K562 (cell line): ENCODE measurements around the gene XIRP1. TPM values are rescaled to one million over a fixed set of nuclear protein-coding genes. Genes with fewer than 3 reads are reported as not detected.

ENCODE experiments used
- ATAC-seq: fragments of 200-7000 bp; cut with Tn5 transposase; 3 replicates; pipeline ENCODE4 v1.9.1; 2020; ENCODE audit warnings: moderate library complexity
- BruUV-seq: library from RNA; stranded (reverse); fragments of 400-500 nt; replicated peaks from 2 replicates; lab custom pipeline; 2021; lab: Mats Ljungman, UMichigan
- CTCF ChIA-PET: fragments of 300-600 bp; formaldehyde crosslinking; extraction: SDS; loops from one replicate; lab custom pipeline; 2021; ENCODE audit warnings: low intra/inter-chr PET ratio; lab: Yijun Ruan, JAX
- POLR2A ChIA-PET: fragments of 300-600, 350-650 bp; sonication (Branson Sonifier 250); formaldehyde crosslinking; extraction: SDS; loops from one replicate; lab custom pipeline; 2021; ENCODE audit warnings: antibody characterized with exemption, inconsistent platforms; lab: Yijun Ruan, JAX
- DNase-seq, 4 experiments: peaks; one replicate each; pipeline versions ENCODE4 v3.0.0 to v3.0.0-alpha.2; 2011 to 2018; ENCODE audit warnings: low spot score in 3 of 4, mixed read lengths in 3 of 4; ENCODE audit errors: extremely low read depth in 1 of 4
- FAIRE-seq: peaks from 2 replicates; lab custom pipeline; 2011; peaks lifted over from hg19 to GRCh38; lab: Jason Lieb, UNC
- H2AFZ ChIP-seq: 2 replicates; pipeline ENCODE4 v1.6.0; 2011; ENCODE audit warnings: low read depth, low read length, control low read depth, inconsistent platforms
- H3K27ac ChIP-seq: fragments of 200-600 bp; 3 replicates; pipeline ENCODE4 v1.8.0; 2011; ENCODE audit warnings: low read depth, mild to moderate bottlenecking, control low read depth, inconsistent platforms, low read length, moderate library complexity, mixed read lengths; ENCODE audit errors: extremely low read depth
- H3K27me3 ChIP-seq, 2 experiments: fragments of 300-600 bp in 1 of 2; 2 replicates in 1 of 2; 3 replicates in 1 of 2; pipeline versions ENCODE4 v1.6.0 to v1.8.0; 2011; ENCODE audit warnings: inconsistent platforms in 2 of 2, low read length in 2 of 2, mild to moderate bottlenecking in 1 of 2, mixed read lengths in 1 of 2, moderate library complexity in 1 of 2; ENCODE audit not compliant: control insufficient read depth in 2 of 2, insufficient read depth in 2 of 2
- H3K36me3 ChIP-seq: fragments of 300-600 bp; 3 replicates; pipeline ENCODE4 v1.8.0; 2011; ENCODE audit warnings: mild to moderate bottlenecking, low read length, inconsistent platforms; ENCODE audit not compliant: control insufficient read depth, insufficient read depth
- H3K4me1 ChIP-seq, 2 experiments: fragments of 200-600 bp in 1 of 2; replicated peaks in 1 of 2; 2 replicates in 1 of 2; 3 replicates in 1 of 2; pipeline versions ENCODE4 v1.5.1 to v1.8.0; 2011; ENCODE audit warnings: inconsistent platforms in 2 of 2, low read length in 2 of 2, mild to moderate bottlenecking in 1 of 2, mixed read lengths in 1 of 2, moderate library complexity in 1 of 2; ENCODE audit not compliant: control insufficient read depth in 2 of 2, insufficient read depth in 2 of 2
- H3K4me2 ChIP-seq: 2 replicates; pipeline ENCODE4 v1.6.1; 2011; ENCODE audit warnings: low read length, control low read depth, inconsistent platforms, mixed read lengths; ENCODE audit not compliant: insufficient read depth
- H3K4me3 ChIP-seq: fragments of 200-600 bp; sonication (generic), shearing (Covaris generic); 2 replicates; pipeline ENCODE4 v1.5.1; 2016; ENCODE audit warnings: control low read depth, inconsistent platforms
- H3K79me2 ChIP-seq: fragments of 200-600 bp; 3 replicates; pipeline ENCODE4 v1.8.0; 2011; ENCODE audit warnings: low read length, inconsistent platforms; ENCODE audit not compliant: control insufficient read depth, insufficient read depth
- H3K9ac ChIP-seq, 2 experiments: 2 replicates each; pipeline versions ENCODE4 v1.6.0 to v1.6.1; 2011; ENCODE audit warnings: low read depth in 2 of 2, low read length in 2 of 2, control low read depth in 1 of 2, inconsistent platforms in 1 of 2, mild to moderate bottlenecking in 1 of 2, mixed read lengths in 1 of 2; ENCODE audit not compliant: insufficient read depth in 1 of 2
- H3K9me1 ChIP-seq: one replicate; pipeline ENCODE4 v1.6.0; 2011; ENCODE audit warnings: inconsistent platforms, mild to moderate bottlenecking, low read length, moderate library complexity; ENCODE audit not compliant: control insufficient read depth, insufficient read depth
- H3K9me3 ChIP-seq: replicated peaks from 2 replicates; pipeline ENCODE4 v1.5.1; 2011; ENCODE audit warnings: low read depth, low read length, inconsistent platforms; ENCODE audit not compliant: control insufficient read depth, insufficient read depth
- H4K20me1 ChIP-seq: replicated peaks from 2 replicates; pipeline ENCODE4 v1.6.1; 2011; ENCODE audit warnings: low read length, inconsistent platforms, mixed read lengths; ENCODE audit not compliant: control insufficient read depth, insufficient read depth
- CEBPG ChIP-seq, 3 experiments: fragments of 200-800 bp in 1 of 3; sonication (Bioruptor generic) in 1 of 3; sonication (generic) in 1 of 3; formaldehyde crosslinking in 1 of 3; IDR thresholded peaks in 2 of 3; conservative IDR thresholded peaks in 1 of 3; 2 replicates each; pipeline versions ENCODE4 v1.6.1 to v1.8.0; 2016 to 2022; ENCODE audit warnings: missing compliant biosample characterization in 2 of 3, missing genetic modification characterization in 2 of 3, mild to moderate bottlenecking in 1 of 3, missing genetic modification reagents in 1 of 3
- ELF1 ChIP-seq: fragments of 200-800 bp; sonication (Bioruptor generic); IDR thresholded peaks from 2 replicates; pipeline ENCODE4 v1.6.1; 2016; ENCODE audit warnings: missing genetic modification characterization, missing compliant biosample characterization
- NR2C2 ChIP-seq, 2 experiments: fragments of 200-800 bp in 1 of 2; sonication (Bioruptor generic) in 1 of 2; sonication (generic) in 1 of 2; formaldehyde crosslinking in 1 of 2; IDR thresholded peaks; 2 replicates each; pipeline versions ENCODE4 v1.6.1 to v1.8.0; 2016 to 2022; ENCODE audit warnings: mild to moderate bottlenecking in 1 of 2, missing compliant biosample characterization in 1 of 2, missing genetic modification characterization in 1 of 2, missing genetic modification reagents in 1 of 2
- PRMT5 ChIP-seq: sonication (generic); formaldehyde crosslinking; IDR thresholded peaks from 2 replicates; pipeline ENCODE4 v1.5.0; 2020; ENCODE audit warnings: missing genetic modification reagents
- PYGO2 ChIP-seq: fragments of 450-650 bp; IDR thresholded peaks from 2 replicates; pipeline ENCODE4 v1.6.1; 2016; ENCODE audit warnings: mild to moderate bottlenecking, missing genetic modification characterization, moderate library complexity, missing compliant biosample characterization
- SP1 ChIP-seq: sonication (generic); formaldehyde crosslinking; IDR thresholded peaks from 2 replicates; pipeline ENCODE4 v1.8.1; 2022; ENCODE audit warnings: mild to moderate bottlenecking, missing genetic modification reagents
- TOE1 ChIP-seq, 2 experiments: fragments of 450-650 bp in 1 of 2; sonication (generic) in 1 of 2; formaldehyde crosslinking in 1 of 2; IDR thresholded peaks; 2 replicates each; pipeline versions ENCODE4 v1.7.1 to v1.8.0; 2016 to 2022; ENCODE audit warnings: borderline replicate concordance in 2 of 2, mild to moderate bottlenecking in 2 of 2, antibody characterized with exemption in 1 of 2, inconsistent platforms in 1 of 2, low read depth in 1 of 2, missing genetic modification reagents in 1 of 2, moderate library complexity in 1 of 2
- ZNF121 ChIP-seq: sonication (generic); formaldehyde crosslinking; conservative IDR thresholded peaks from 2 replicates; pipeline ENCODE4 v1.8.0; 2022; ENCODE audit warnings: missing genetic modification reagents
- WGBS: fragments of 100-300 bp; shearing (Covaris generic); methylation state at CpG from one replicate; pipeline ENCODE4 v1.1.6; 2016; ENCODE audit warnings: low coverage, mixed read lengths; ENCODE audit not compliant: insufficient coverage; ENCODE audit errors: missing lambda C conversion rate; 5-methylcytosine and 5-hydroxymethylcytosine counted together
- in situ Hi-C: fragments of 300-500 bp; cut with MboI; formaldehyde crosslinking; loops from 4 replicates; pipeline ENCODE4 v1.15.0; 2018; ENCODE audit warnings: inconsistent platforms, mixed read lengths
- intact Hi-C: fragments of 100-400 bp; cut with micrococcal nuclease; formaldehyde crosslinking; loops from 2 replicates; pipeline ENCODE4 v1.14.2; 2022
- polyA plus RNA-seq, 8 experiments: library from polyadenylated mRNA; depleted of rRNA in 4 of 8; stranded (reverse) in 5 of 8; unstranded in 3 of 8; fragments of >200 nt; fragmentation: Nextera tagmentation in 2 of 8; fragmentation: Illumina TruSeq in 1 of 8; extraction: Ambion mirVana in 2 of 8; extraction: Trizol in 1 of 8; gene quantifications; 2 replicates each; pipeline versions ENCODE4 v1.2.1 to v1.2.3, GENCODE V29; 2011 to 2014; ENCODE audit warnings: inconsistent platforms in 1 of 8, missing spikeins in 1 of 8
- total RNA-seq, 7 experiments: library from RNA; depleted of rRNA in 6 of 7; stranded (reverse); fragments of >200 nt in 6 of 7; fragmentation: Illumina TruSeq in 2 of 7; extraction: Trizol in 2 of 7; gene quantifications; 2 replicates each; pipeline versions ENCODE4 v1.2.1 to v1.2.3, GENCODE V29; 2011 to 2021; ENCODE audit warnings: low replicate concordance in 1 of 7
- TF ChIP-seq, protein P1 (sequence below): IDR thresholded peaks from 2 replicates; pipeline ENCODE4 v1.6.1; 2014; ENCODE audit warnings: antibody characterized with exemption
- TF ChIP-seq, protein P2 (sequence below): sonication (generic); formaldehyde crosslinking; IDR thresholded peaks from 2 replicates; pipeline ENCODE4 v1.8.0; 2022; ENCODE audit warnings: mild to moderate bottlenecking, missing genetic modification reagents
- TF ChIP-seq, protein P3 (sequence below): sonication (generic); formaldehyde crosslinking; IDR thresholded peaks from 2 replicates; pipeline ENCODE4 v1.8.1; 2023; ENCODE audit warnings: mild to moderate bottlenecking, missing genetic modification reagents

The XIRP1 gene
- total and polyA plus RNA-seq, 9 of the 15 experiments (the other 6 are each of a cell fraction or from before 2014, with no cell fraction given) = 0.03 to 0.27 (median 0.08) TPM; not detected in 3

DNA sequence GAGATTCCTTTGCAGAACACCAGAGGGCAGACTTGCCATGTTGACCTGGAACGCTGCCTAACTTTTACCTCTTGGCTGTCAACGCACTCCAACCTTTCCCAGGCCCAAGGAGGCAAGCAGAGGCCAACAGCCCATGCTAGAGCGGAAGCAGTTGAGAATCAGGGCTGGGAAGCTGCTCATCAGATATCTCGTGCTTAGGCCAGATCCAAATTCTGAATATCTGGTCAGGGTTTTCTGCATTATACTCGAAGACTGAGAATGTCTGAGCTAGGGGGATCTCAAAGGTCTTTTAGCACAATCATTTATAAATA is 2.5 kb downstream of the XIRP1 start (continued):
- no peak for TF ChIP-seq PRMT5 (CRISPR knock-in tag)

DNA sequence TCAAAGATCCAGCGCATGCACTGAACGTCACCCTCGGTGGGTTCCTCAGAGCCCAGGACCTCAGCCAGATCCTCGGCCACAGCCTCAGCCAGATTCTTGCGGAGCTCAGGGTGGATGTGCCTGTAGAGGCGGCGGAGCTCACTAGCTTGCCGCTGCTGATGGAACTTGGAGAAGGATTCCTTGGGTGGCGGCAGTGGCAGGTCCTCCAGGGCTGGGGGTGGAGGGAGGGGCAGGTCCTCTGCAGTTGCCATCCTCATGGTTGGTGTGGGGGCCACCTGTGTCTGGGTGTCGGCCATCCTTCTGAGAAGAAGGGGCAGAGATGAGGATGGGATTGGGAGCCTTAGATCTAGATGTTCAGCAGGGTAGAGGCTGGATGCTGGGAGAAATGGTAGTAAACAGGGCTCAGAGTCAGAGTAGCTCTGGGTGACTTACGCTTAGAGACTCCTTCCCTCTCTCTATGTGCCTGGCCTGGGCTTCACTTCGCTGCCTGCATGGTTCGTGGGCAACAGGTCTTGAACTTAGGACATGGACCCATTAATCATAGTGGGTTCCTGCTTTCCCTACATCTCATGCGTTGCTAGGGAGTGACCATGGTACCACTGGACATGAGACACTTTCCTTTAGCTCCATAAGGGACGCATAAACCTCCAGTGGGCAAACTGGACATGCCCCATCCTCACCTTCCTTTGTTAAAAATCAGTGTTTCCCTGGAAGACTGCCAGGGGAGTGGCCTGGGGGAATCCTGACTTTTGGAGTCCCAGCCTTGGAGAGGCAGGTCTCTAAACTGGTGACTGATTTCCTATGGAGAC is 3.0 kb downstream of the XIRP1 start:
- no peak overlapping the region for H3K4me2 ChIP-seq
- no peak overlapping the region for H3K4me3 ChIP-seq
- H3K79me2 ChIP-seq = no peaks in the 10 kb centered on the region
- H3K27me3 ChIP-seq = peaks cover 11 to 23% of the 10 kb centered on the region in 2 experiments; a peak in 4 of 5 replicates
- no peak overlapping the region for H3K27ac ChIP-seq
- BruUV-seq = no TSS peak
- POLR2A ChIA-PET = interaction anchor here (0.7 to 4.1 kb wide), 6 partner anchors 11 to 162 kb away, joined by 3 to 17 read pairs (median 4); no protein-coding TSS in a partner anchor
- H3K4me1 ChIP-seq = peaks cover 0 to 31% of the 10 kb centered on the region in 2 experiments; a peak in 2 of 5 replicates
- TF ChIP-seq TOE1 (IDR thresholded peaks at IDR 0.05; ENCODE audit: borderline replicate concordance) = no peak
- peak; percentile 73; the same call in 1 of the 2 replicates for TF ChIP-seq TOE1 (CRISPR knock-in tag; IDR thresholded peaks at IDR 0.05; ENCODE audit: borderline replicate concordance, low read depth)
- peak; percentile 58; the same call in 1 of the 2 replicates for TF ChIP-seq SP1
- 0 out of 2 replicates have a peak, but pooled peaks have one; percentile 22 for TF ChIP-seq NR2C2 (CRISPR knock-in tag; IDR thresholded peaks at IDR 0.05)
- TF ChIP-seq NR2C2 (tag; IDR thresholded peaks at IDR 0.05) = no peak
- TF ChIP-seq, protein P1, sequence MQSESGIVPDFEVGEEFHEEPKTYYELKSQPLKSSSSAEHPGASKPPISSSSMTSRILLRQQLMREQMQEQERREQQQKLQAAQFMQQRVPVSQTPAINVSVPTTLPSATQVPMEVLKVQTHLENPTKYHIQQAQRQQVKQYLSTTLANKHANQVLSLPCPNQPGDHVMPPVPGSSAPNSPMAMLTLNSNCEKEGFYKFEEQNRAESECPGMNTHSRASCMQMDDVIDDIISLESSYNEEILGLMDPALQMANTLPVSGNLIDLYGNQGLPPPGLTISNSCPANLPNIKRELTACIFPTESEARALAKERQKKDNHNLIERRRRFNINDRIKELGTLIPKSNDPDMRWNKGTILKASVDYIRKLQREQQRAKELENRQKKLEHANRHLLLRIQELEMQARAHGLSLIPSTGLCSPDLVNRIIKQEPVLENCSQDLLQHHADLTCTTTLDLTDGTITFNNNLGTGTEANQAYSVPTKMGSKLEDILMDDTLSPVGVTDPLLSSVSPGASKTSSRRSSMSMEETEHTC = no peak
- 0 out of 2 replicates have a peak, but pooled peaks have one; percentile 11 for TF ChIP-seq ELF1 (tag)
- no peak for TF ChIP-seq ZNF121
- no peak for TF ChIP-seq CEBPG (CRISPR knock-in tag; IDR thresholded peaks at IDR 0.05)
- TF ChIP-seq CEBPG (tag; conservative IDR thresholded peaks at IDR 0.05 in 1 of 2, IDR thresholded peaks at IDR 0.05 in 1 of 2) = no peak
- no peak for TF ChIP-seq PYGO2
- TF ChIP-seq, protein P2, sequence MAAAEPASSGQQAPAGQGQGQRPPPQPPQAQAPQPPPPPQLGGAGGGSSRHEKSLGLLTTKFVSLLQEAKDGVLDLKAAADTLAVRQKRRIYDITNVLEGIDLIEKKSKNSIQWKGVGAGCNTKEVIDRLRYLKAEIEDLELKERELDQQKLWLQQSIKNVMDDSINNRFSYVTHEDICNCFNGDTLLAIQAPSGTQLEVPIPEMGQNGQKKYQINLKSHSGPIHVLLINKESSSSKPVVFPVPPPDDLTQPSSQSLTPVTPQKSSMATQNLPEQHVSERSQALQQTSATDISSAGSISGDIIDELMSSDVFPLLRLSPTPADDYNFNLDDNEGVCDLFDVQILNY (CRISPR knock-in tag) = 0 out of 2 replicates have a peak, but pooled peaks have one; percentile 23
- TF ChIP-seq, protein P3, sequence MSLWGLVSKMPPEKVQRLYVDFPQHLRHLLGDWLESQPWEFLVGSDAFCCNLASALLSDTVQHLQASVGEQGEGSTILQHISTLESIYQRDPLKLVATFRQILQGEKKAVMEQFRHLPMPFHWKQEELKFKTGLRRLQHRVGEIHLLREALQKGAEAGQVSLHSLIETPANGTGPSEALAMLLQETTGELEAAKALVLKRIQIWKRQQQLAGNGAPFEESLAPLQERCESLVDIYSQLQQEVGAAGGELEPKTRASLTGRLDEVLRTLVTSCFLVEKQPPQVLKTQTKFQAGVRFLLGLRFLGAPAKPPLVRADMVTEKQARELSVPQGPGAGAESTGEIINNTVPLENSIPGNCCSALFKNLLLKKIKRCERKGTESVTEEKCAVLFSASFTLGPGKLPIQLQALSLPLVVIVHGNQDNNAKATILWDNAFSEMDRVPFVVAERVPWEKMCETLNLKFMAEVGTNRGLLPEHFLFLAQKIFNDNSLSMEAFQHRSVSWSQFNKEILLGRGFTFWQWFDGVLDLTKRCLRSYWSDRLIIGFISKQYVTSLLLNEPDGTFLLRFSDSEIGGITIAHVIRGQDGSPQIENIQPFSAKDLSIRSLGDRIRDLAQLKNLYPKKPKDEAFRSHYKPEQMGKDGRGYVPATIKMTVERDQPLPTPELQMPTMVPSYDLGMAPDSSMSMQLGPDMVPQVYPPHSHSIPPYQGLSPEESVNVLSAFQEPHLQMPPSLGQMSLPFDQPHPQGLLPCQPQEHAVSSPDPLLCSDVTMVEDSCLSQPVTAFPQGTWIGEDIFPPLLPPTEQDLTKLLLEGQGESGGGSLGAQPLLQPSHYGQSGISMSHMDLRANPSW = 0 out of 2 replicates have a peak, but pooled peaks have one; percentile 12
- no peaks in the 10 kb centered on the region for H3K9me1 ChIP-seq
- peak; percentile 7 for ATAC-seq
- intact Hi-C loops = loop anchor here (1.0 kb wide), 1 partner anchor 99 kb away; no protein-coding TSS in a partner anchor
- WGBS = 13% methylated on average over 14 of the region's 15 CpGs
- no peaks in the 10 kb centered on the region for H4K20me1 ChIP-seq
- DNase-seq = no peak
- peak overlapping the region in 1 of 2 experiments; percentile 49; a peak in 2 of 4 replicates for H3K9ac ChIP-seq
- in situ Hi-C loops = loop anchor here (5.0 kb wide), 2 partner anchors 62 to 98 kb away; no protein-coding TSS in a partner anchor
- no peaks in the 10 kb centered on the region for H3K36me3 ChIP-seq
- CTCF ChIA-PET = interaction anchor here (0.7 to 2.9 kb wide), 9 partner anchors 13 to 189 kb away, joined by 3 to 63 read pairs (median 5); no protein-coding TSS in a partner anchor
- FAIRE-seq = no peak
- H3K9me3 ChIP-seq = no peaks in the 10 kb centered on the region
- no peak overlapping the region for H2AFZ ChIP-seq
